ENCODE results near the gene KCNQ5.

Gene KCNQ5

GRCh38 chr6:72972579-72972978 lies 350.7 kb downstream of the KCNQ5 start:
- Histone ChIP-seq H3K79me1 (ENCODE audit: low read depth, low read length) (no peaks in the 10 kb centered on the region), H3K18ac (ENCODE audit: low read length) (no peak overlapping the region), H3K36me3 (replicated peaks in 1 of 2; ENCODE audit: control insufficient read depth in 2 of 2, insufficient read depth in 2 of 2, low read length in 2 of 2) (no peaks in the 10 kb centered on the region), H3K23ac (ENCODE audit: low read depth, low read length, poor library complexity) (no peak overlapping the region), H3K4me2 (ENCODE audit: insufficient read depth, low read length, poor library complexity, severe bottlenecking) (no peak overlapping the region), H2AFZ (ENCODE audit: low read length) (no peak overlapping the region), H2AK5ac (ENCODE audit: low read depth, low read length) (no peak overlapping the region), H4K8ac (ENCODE audit: low read depth, low read length) (no peak overlapping the region), H3K27me3 (ENCODE audit: control insufficient read depth in 3 of 3, insufficient read depth in 3 of 3, low read depth in 1 of 3, low read length in 3 of 3) (no peaks in the 10 kb centered on the region), H3K4me1 (ENCODE audit: control insufficient read depth in 2 of 2, insufficient read depth in 1 of 2, low read depth in 1 of 2, low read length in 2 of 2) (peaks cover 0 to 3% of the 10 kb centered on the region in 2 donors), H3K4me3 (ENCODE audit: low read length in 2 of 2) (no peak overlapping the region), H3K9ac (ENCODE audit: low read depth, low read length, poor library complexity) (no peak overlapping the region), H2BK5ac (ENCODE audit: low read length) (no peak overlapping the region), H3K27ac (replicated peaks; ENCODE audit: low read length) (no peak overlapping the region), H4K91ac (ENCODE audit: low read depth, low read length, poor library complexity) (no peak overlapping the region), H2BK15ac (ENCODE audit: low read length) (no peak overlapping the region), H3K14ac (ENCODE audit: low read length) (no peak overlapping the region), H2BK12ac (ENCODE audit: low read length) (no peak overlapping the region), H3K9me3 (replicated peaks in 1 of 2; ENCODE audit: control insufficient read depth in 2 of 2, insufficient read depth in 1 of 2, low read depth in 1 of 2, low read length in 2 of 2) (no peaks in the 10 kb centered on the region), H3K4ac (ENCODE audit: low read length) (no peak overlapping the region), H2BK120ac (ENCODE audit: low read depth, low read length) (no peak overlapping the region)
- DNase-seq (ENCODE audit: low spot score), result no peak

DNA sequence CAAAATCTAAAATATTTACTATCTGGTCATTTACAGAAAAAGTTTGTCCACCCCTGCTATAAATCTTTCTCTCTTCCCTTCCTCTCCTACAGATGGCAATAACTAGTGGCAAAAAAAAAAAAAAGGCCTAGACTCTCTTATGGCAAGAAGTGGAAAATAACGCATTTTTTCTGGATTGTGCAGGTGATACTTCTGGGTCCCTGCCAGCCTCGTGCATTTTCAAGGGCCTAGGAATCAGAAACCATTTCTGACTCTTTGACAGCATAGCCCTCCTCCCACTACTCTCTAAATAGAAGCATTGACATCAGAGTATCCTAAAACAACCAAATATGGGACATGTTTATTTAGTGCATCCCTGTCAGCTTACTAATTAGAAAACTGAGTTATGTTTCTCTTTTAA lies 352.4 kb downstream of the KCNQ5 start:
- Histone ChIP-seq H3K27ac (replicated peaks; ENCODE audit: low read length) (no peak overlapping the region), H3K79me1 (ENCODE audit: low read depth, low read length) (no peaks in the 10 kb centered on the region), H2AFZ (ENCODE audit: low read length) (no peak overlapping the region), H3K4me1 (ENCODE audit: control insufficient read depth in 2 of 2, insufficient read depth in 1 of 2, low read depth in 1 of 2, low read length in 2 of 2) (peaks cover 0 to 3% of the 10 kb centered on the region in 2 donors), H3K18ac (ENCODE audit: low read length) (no peak overlapping the region), H3K4ac (ENCODE audit: low read length) (no peak overlapping the region), H3K14ac (ENCODE audit: low read length) (no peak overlapping the region), H3K9me3 (replicated peaks in 1 of 2; ENCODE audit: control insufficient read depth in 2 of 2, insufficient read depth in 1 of 2, low read depth in 1 of 2, low read length in 2 of 2) (no peaks in the 10 kb centered on the region), H3K9ac (ENCODE audit: low read depth, low read length, poor library complexity) (no peak overlapping the region), H2BK120ac (ENCODE audit: low read depth, low read length) (no peak overlapping the region), H4K8ac (ENCODE audit: low read depth, low read length) (no peak overlapping the region), H2AK5ac (ENCODE audit: low read depth, low read length) (no peak overlapping the region), H3K36me3 (replicated peaks in 1 of 2; ENCODE audit: control insufficient read depth in 2 of 2, insufficient read depth in 2 of 2, low read length in 2 of 2) (no peaks in the 10 kb centered on the region), H2BK5ac (ENCODE audit: low read length) (no peak overlapping the region), H4K91ac (ENCODE audit: low read depth, low read length, poor library complexity) (no peak overlapping the region), H2BK12ac (ENCODE audit: low read length) (no peak overlapping the region), H3K23ac (ENCODE audit: low read depth, low read length, poor library complexity) (no peak overlapping the region), H2BK15ac (ENCODE audit: low read length) (no peak overlapping the region), H3K4me3 (ENCODE audit: low read length in 2 of 2) (no peak overlapping the region), H3K4me2 (ENCODE audit: insufficient read depth, low read length, poor library complexity, severe bottlenecking) (no peak overlapping the region), H3K27me3 (ENCODE audit: control insufficient read depth in 3 of 3, insufficient read depth in 3 of 3, low read depth in 1 of 3, low read length in 3 of 3) (no peaks in the 10 kb centered on the region)
- DNase-seq (ENCODE audit: low spot score), result no peak
- no CpG with 5 or more reads among the region's 2 CpGs for WGBS, 2 donors (ENCODE audit: extremely low coverage in 2 of 2, insufficient read length in 2 of 2, insufficient replicate concordance in 1 of 2)

GRCh38 chr6:72975352-72975752 lies 353.5 kb downstream of the KCNQ5 start:
- no peak overlapping the region for H4K91ac ChIP-seq (ENCODE audit: low read depth, low read length, poor library complexity)
- H4K8ac ChIP-seq (ENCODE audit: low read depth, low read length), result no peak overlapping the region
- no peak overlapping the region for H2AFZ ChIP-seq (ENCODE audit: low read length)
- H2AK5ac ChIP-seq (ENCODE audit: low read depth, low read length), result no peak overlapping the region
- no peak overlapping the region for H3K18ac ChIP-seq (ENCODE audit: low read length)
- H2BK12ac ChIP-seq (ENCODE audit: low read length), result no peak overlapping the region
- H3K79me1 ChIP-seq (ENCODE audit: low read depth, low read length), result no peaks in the 10 kb centered on the region
- no peak for DNase-seq (ENCODE audit: low spot score)
- H3K36me3 ChIP-seq (replicated peaks in 1 of 2; ENCODE audit: control insufficient read depth in 2 of 2, insufficient read depth in 2 of 2, low read length in 2 of 2), result no peaks in the 10 kb centered on the region
- H3K14ac ChIP-seq (ENCODE audit: low read length), result no peak overlapping the region
- H3K9ac ChIP-seq (ENCODE audit: low read depth, low read length, poor library complexity), result no peak overlapping the region
- no peaks in the 10 kb centered on the region for H3K9me3 ChIP-seq (replicated peaks in 1 of 2; ENCODE audit: control insufficient read depth in 2 of 2, insufficient read depth in 1 of 2, low read depth in 1 of 2, low read length in 2 of 2)
- no peak overlapping the region for H2BK120ac ChIP-seq (ENCODE audit: low read depth, low read length)
- H2BK15ac ChIP-seq (ENCODE audit: low read length), result no peak overlapping the region
- no CpG with 5 or more reads among the region's 1 CpG for WGBS, 2 donors (ENCODE audit: extremely low coverage in 2 of 2, insufficient read length in 2 of 2, insufficient replicate concordance in 1 of 2)
- H2BK5ac ChIP-seq (ENCODE audit: low read length), result no peak overlapping the region
- no peaks in the 10 kb centered on the region for H3K27me3 ChIP-seq (ENCODE audit: control insufficient read depth in 3 of 3, insufficient read depth in 3 of 3, low read depth in 1 of 3, low read length in 3 of 3)
- no peak overlapping the region for H3K4me3 ChIP-seq (ENCODE audit: low read length in 2 of 2)
- H3K4me1 ChIP-seq (ENCODE audit: control insufficient read depth in 2 of 2, insufficient read depth in 1 of 2, low read depth in 1 of 2, low read length in 2 of 2), result peaks cover 0 to 3% of the 10 kb centered on the region in 2 donors
- no peak overlapping the region for H3K23ac ChIP-seq (ENCODE audit: low read depth, low read length, poor library complexity)
- H3K4me2 ChIP-seq (ENCODE audit: insufficient read depth, low read length, poor library complexity, severe bottlenecking), result no peak overlapping the region
- H3K4ac ChIP-seq (ENCODE audit: low read length), result no peak overlapping the region
- H3K27ac ChIP-seq (replicated peaks; ENCODE audit: low read length), result no peak overlapping the region

DNA sequence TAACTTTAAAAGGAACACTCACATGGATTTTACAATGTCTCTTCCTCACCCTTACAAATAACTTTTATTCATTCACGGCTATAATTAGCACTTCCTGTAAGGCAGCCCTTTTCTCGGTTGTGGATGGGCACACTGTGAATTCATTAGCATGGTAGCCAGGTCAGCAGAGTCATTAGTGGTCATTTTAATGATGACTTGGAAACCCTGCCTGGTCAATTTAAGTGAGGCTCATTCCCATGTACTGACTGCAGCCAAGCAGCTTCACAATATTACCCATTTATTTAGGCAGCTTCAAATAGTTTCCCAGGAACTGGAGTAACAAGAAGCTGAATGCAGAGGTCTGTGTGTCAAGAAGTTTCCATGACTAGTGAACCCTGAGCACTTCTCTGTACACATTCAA lies 354.6 kb downstream of the KCNQ5 start:
- H3K9me3 ChIP-seq (replicated peaks in 1 of 2; ENCODE audit: control insufficient read depth in 2 of 2, insufficient read depth in 1 of 2, low read depth in 1 of 2, low read length in 2 of 2), result no peaks in the 10 kb centered on the region
- H3K4me3 ChIP-seq (ENCODE audit: low read length in 2 of 2), result no peak overlapping the region
- H3K79me1 ChIP-seq (ENCODE audit: low read depth, low read length), result no peaks in the 10 kb centered on the region
- no peak overlapping the region for H2BK15ac ChIP-seq (ENCODE audit: low read length)
- H3K18ac ChIP-seq (ENCODE audit: low read length), result no peak overlapping the region
- H2BK120ac ChIP-seq (ENCODE audit: low read depth, low read length), result no peak overlapping the region
- H3K36me3 ChIP-seq (replicated peaks in 1 of 2; ENCODE audit: control insufficient read depth in 2 of 2, insufficient read depth in 2 of 2, low read length in 2 of 2), result no peaks in the 10 kb centered on the region
- H2BK12ac ChIP-seq (ENCODE audit: low read length), result no peak overlapping the region
- H3K4me1 ChIP-seq (ENCODE audit: control insufficient read depth in 2 of 2, insufficient read depth in 1 of 2, low read depth in 1 of 2, low read length in 2 of 2), result peaks cover 0 to 3% of the 10 kb centered on the region in 2 donors
- no peak overlapping the region for H3K4ac ChIP-seq (ENCODE audit: low read length)
- H2BK5ac ChIP-seq (ENCODE audit: low read length), result no peak overlapping the region
- no peak overlapping the region for H2AK5ac ChIP-seq (ENCODE audit: low read depth, low read length)
- WGBS, 2 donors (ENCODE audit: extremely low coverage in 2 of 2, insufficient read length in 2 of 2, insufficient replicate concordance in 1 of 2), result no CpG with 5 or more reads among the region's 2 CpGs
- no peak for DNase-seq (ENCODE audit: low spot score)
- no peak overlapping the region for H4K8ac ChIP-seq (ENCODE audit: low read depth, low read length)
- H3K14ac ChIP-seq (ENCODE audit: low read length), result no peak overlapping the region
- no peak overlapping the region for H3K9ac ChIP-seq (ENCODE audit: low read depth, low read length, poor library complexity)
- no peak overlapping the region for H2AFZ ChIP-seq (ENCODE audit: low read length)
- no peak overlapping the region for H3K23ac ChIP-seq (ENCODE audit: low read depth, low read length, poor library complexity)
- no peaks in the 10 kb centered on the region for H3K27me3 ChIP-seq (ENCODE audit: control insufficient read depth in 3 of 3, insufficient read depth in 3 of 3, low read depth in 1 of 3, low read length in 3 of 3)
- no peak overlapping the region for H3K27ac ChIP-seq (replicated peaks; ENCODE audit: low read length)
- no peak overlapping the region for H4K91ac ChIP-seq (ENCODE audit: low read depth, low read length, poor library complexity)
- no peak overlapping the region for H3K4me2 ChIP-seq (ENCODE audit: insufficient read depth, low read length, poor library complexity, severe bottlenecking)
